HepG2 (cell line): ENCODE measurements around the gene CCDC201. TPM values are rescaled to one million over a fixed set of nuclear protein-coding genes. Genes with fewer than 3 reads are reported as not detected.

Source experiments
- NR2C2 ChIP-seq: sonication (generic); formaldehyde crosslinking; IDR thresholded peaks from 2 replicates; pipeline ENCODE4 v1.4.0; 2020; ENCODE audit warnings: missing genetic modification reagents, mild to moderate bottlenecking, moderate library complexity, borderline replicate concordance
- PLSCR1 ChIP-seq: sonication (generic); formaldehyde crosslinking; IDR thresholded peaks from 2 replicates; pipeline ENCODE4 v1.5.0; 2020; ENCODE audit warnings: missing genetic modification reagents, mild to moderate bottlenecking, borderline replicate concordance
- RCOR2 ChIP-seq: IDR thresholded peaks from 2 replicates; pipeline ENCODE4 v1.6.1; 2016; ENCODE audit warnings: missing biosample characterization, missing genetic modification reagents
- SPEN ChIP-seq: sonication (generic); formaldehyde crosslinking; IDR thresholded peaks from 2 replicates; pipeline ENCODE4 v1.5.1; 2020; ENCODE audit warnings: low read depth, mild to moderate bottlenecking, missing genetic modification reagents
- THAP7 ChIP-seq: sonication (generic); formaldehyde crosslinking; IDR thresholded peaks from 2 replicates; pipeline ENCODE4 v1.8.1; 2023; ENCODE audit warnings: mild to moderate bottlenecking, missing genetic modification reagents
- ZFP36L1 ChIP-seq: sonication (generic); formaldehyde crosslinking; IDR thresholded peaks from 2 replicates; pipeline ENCODE4 v1.8.0; 2022; ENCODE audit warnings: mild to moderate bottlenecking, missing genetic modification reagents, moderate library complexity
- ZNF282 ChIP-seq: fragments of 450-650 bp; IDR thresholded peaks from 2 replicates; pipeline ENCODE4 v1.6.1; 2018; ENCODE audit not compliant: partially characterized antibody
- ZNF331 ChIP-seq: sonication (generic); formaldehyde crosslinking; IDR thresholded peaks from 2 replicates; pipeline ENCODE4 v1.4.0; 2020; ENCODE audit warnings: missing genetic modification reagents
- ZNF354B ChIP-seq: sonication (generic); formaldehyde crosslinking; IDR thresholded peaks from 2 replicates; pipeline ENCODE4 v1.8.0; 2022; ENCODE audit warnings: mild to moderate bottlenecking, missing genetic modification reagents
- ZNF556 ChIP-seq: sonication (generic); formaldehyde crosslinking; IDR thresholded peaks from 2 replicates; pipeline ENCODE4 v1.4.0; 2020; ENCODE audit warnings: mild to moderate bottlenecking, missing genetic modification reagents, borderline replicate concordance
- ZNF589 ChIP-seq: sonication (generic); formaldehyde crosslinking; conservative IDR thresholded peaks from 2 replicates; pipeline ENCODE4 v1.8.0; 2022; ENCODE audit warnings: mild to moderate bottlenecking, moderate library complexity, missing genetic modification reagents
- ZNF710 ChIP-seq: sonication (generic); formaldehyde crosslinking; IDR thresholded peaks from 2 replicates; pipeline ENCODE4 v1.5.0; 2020; ENCODE audit warnings: mild to moderate bottlenecking, missing genetic modification reagents, borderline replicate concordance
- ZNF780A ChIP-seq: sonication (generic); formaldehyde crosslinking; IDR thresholded peaks from 2 replicates; pipeline ENCODE4 v1.8.0; 2022; ENCODE audit warnings: mild to moderate bottlenecking, missing genetic modification reagents, moderate library complexity
- polyA plus RNA-seq, 8 experiments: library from polyadenylated mRNA; depleted of rRNA in 3 of 8; stranded (reverse) in 7 of 8; unstranded in 1 of 8; fragments of >200 nt; fragmentation: Illumina TruSeq in 4 of 8; extraction: Trizol in 4 of 8; gene quantifications; 2 replicates each; pipeline versions ENCODE4 v1.2.1 to v1.2.3, GENCODE V29; 2011 to 2016; ENCODE audit warnings: low read depth in 4 of 8, missing spikeins in 1 of 8, mixed read lengths in 1 of 8; ENCODE audit not compliant: insufficient read depth in 1 of 8
- total RNA-seq, 5 experiments: library from RNA; depleted of rRNA; stranded (reverse); fragments of >200 nt; fragmentation: Illumina TruSeq; extraction: Trizol; gene quantifications; 2 replicates each; pipeline ENCODE4 v1.2.3, GENCODE V29; 2016; ENCODE audit warnings: low read depth in 1 of 5
- TF ChIP-seq, protein P1 (sequence below): sonication (generic); formaldehyde crosslinking; IDR thresholded peaks from 2 replicates; pipeline ENCODE4 v1.5.0; 2020; ENCODE audit warnings: mild to moderate bottlenecking, missing genetic modification reagents, borderline replicate concordance
- TF ChIP-seq, protein P2 (sequence below): IDR thresholded peaks from 2 replicates; pipeline ENCODE4 v1.6.1; 2016; ENCODE audit warnings: missing compliant biosample characterization, missing genetic modification reagents, borderline replicate concordance

The CCDC201 gene
- total and polyA plus RNA-seq, 2 of the 13 experiments (the other 11 are each of a cell fraction or from before 2014, with no cell fraction given): 0.92 TPM; not detected in 1

- peak; percentile 92; the same call in 1 of the 2 replicates for TF ChIP-seq ZNF710 (CRISPR knock-in tag)
- TF ChIP-seq NR2C2 (CRISPR knock-in tag): peak; percentile 87
- no peak for TF ChIP-seq ZNF282
- TF ChIP-seq ZNF331 (CRISPR knock-in tag): peak; percentile 84
- TF ChIP-seq SPEN (CRISPR knock-in tag): peak; percentile 87; the same call in 1 of the 2 replicates
- TF ChIP-seq ZNF780A: peak; percentile 91
- TF ChIP-seq THAP7 (CRISPR knock-in tag): no peak
- no peak for TF ChIP-seq PLSCR1 (CRISPR knock-in tag)
- peak; percentile 90; the same call in 1 of the 2 replicates for TF ChIP-seq ZFP36L1 (CRISPR knock-in tag)
- peak; percentile 48; the same call in 1 of the 2 replicates for TF ChIP-seq ZNF556 (CRISPR knock-in tag)
- TF ChIP-seq ZNF589: peak; percentile 78; the same call in 1 of the 2 replicates
- TF ChIP-seq ZNF354B (CRISPR knock-in tag): 0 out of 2 replicates have a peak, but pooled peaks have one; percentile 53
- peak; percentile 98 for TF ChIP-seq RCOR2 (CRISPR knock-in tag)
- TF ChIP-seq, protein P1, sequence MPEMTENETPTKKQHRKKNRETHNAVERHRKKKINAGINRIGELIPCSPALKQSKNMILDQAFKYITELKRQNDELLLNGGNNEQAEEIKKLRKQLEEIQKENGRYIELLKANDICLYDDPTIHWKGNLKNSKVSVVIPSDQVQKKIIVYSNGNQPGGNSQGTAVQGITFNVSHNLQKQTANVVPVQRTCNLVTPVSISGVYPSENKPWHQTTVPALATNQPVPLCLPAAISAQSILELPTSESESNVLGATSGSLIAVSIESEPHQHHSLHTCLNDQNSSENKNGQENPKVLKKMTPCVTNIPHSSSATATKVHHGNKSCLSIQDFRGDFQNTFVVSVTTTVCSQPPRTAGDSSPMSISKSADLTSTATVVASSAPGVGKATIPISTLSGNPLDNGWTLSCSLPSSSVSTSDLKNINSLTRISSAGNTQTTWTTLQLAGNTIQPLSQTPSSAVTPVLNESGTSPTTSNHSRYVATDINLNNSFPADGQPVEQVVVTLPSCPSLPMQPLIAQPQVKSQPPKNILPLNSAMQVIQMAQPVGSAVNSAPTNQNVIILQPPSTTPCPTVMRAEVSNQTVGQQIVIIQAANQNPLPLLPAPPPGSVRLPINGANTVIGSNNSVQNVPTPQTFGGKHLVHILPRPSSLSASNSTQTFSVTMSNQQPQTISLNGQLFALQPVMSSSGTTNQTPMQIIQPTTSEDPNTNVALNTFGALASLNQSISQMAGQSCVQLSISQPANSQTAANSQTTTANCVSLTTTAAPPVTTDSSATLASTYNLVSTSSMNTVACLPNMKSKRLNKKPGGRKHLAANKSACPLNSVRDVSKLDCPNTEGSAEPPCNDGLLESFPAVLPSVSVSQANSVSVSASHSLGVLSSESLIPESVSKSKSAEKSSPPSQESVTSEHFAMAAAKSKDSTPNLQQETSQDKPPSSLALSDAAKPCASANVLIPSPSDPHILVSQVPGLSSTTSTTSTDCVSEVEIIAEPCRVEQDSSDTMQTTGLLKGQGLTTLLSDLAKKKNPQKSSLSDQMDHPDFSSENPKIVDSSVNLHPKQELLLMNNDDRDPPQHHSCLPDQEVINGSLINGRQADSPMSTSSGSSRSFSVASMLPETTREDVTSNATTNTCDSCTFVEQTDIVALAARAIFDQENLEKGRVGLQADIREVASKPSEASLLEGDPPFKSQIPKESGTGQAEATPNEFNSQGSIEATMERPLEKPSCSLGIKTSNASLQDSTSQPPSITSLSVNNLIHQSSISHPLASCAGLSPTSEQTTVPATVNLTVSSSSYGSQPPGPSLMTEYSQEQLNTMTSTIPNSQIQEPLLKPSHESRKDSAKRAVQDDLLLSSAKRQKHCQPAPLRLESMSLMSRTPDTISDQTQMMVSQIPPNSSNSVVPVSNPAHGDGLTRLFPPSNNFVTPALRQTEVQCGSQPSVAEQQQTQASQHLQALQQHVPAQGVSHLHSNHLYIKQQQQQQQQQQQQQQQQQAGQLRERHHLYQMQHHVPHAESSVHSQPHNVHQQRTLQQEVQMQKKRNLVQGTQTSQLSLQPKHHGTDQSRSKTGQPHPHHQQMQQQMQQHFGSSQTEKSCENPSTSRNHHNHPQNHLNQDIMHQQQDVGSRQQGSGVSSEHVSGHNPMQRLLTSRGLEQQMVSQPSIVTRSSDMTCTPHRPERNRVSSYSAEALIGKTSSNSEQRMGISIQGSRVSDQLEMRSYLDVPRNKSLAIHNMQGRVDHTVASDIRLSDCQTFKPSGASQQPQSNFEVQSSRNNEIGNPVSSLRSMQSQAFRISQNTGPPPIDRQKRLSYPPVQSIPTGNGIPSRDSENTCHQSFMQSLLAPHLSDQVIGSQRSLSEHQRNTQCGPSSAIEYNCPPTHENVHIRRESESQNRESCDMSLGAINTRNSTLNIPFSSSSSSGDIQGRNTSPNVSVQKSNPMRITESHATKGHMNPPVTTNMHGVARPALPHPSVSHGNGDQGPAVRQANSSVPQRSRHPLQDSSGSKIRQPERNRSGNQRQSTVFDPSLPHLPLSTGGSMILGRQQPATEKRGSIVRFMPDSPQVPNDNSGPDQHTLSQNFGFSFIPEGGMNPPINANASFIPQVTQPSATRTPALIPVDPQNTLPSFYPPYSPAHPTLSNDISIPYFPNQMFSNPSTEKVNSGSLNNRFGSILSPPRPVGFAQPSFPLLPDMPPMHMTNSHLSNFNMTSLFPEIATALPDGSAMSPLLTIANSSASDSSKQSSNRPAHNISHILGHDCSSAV: no peak
- TF ChIP-seq, protein P2, sequence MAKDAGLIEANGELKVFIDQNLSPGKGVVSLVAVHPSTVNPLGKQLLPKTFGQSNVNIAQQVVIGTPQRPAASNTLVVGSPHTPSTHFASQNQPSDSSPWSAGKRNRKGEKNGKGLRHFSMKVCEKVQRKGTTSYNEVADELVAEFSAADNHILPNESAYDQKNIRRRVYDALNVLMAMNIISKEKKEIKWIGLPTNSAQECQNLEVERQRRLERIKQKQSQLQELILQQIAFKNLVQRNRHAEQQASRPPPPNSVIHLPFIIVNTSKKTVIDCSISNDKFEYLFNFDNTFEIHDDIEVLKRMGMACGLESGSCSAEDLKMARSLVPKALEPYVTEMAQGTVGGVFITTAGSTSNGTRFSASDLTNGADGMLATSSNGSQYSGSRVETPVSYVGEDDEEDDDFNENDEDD (CRISPR knock-in tag): no peak
Observed at GRCh38 chr7:45881759-45882464, 9.0 kb upstream of the CCDC201 start (continued).
